DMS 273 (cell line): ENCODE measurements around the gene ABLIM1.

Experiments used
- DNase-seq: peaks from one replicate; lab custom pipeline; 2025; ENCODE audit not compliant: unreplicated experiment; lab: John Stamatoyannopoulos, UW

The ABLIM1 gene

GRCh38 chr10:114427124-114427852, 230.8 kb downstream of the ABLIM1 start:
- no peak for DNase-seq

GRCh38 chr10:114426476-114426875, 231.6 kb downstream of the ABLIM1 start:
- DNase-seq, result no peak

- no peak for DNase-seq
Measured at GRCh38 chr10:114420811-114421485, 237.1 kb downstream of the ABLIM1 start.

GRCh38 chr10:114418109-114418508, 240.0 kb downstream of the ABLIM1 start:
- no peak for DNase-seq

- DNase-seq, result no peak
Measured at GRCh38 chr10:114412907-114413797, 244.9 kb downstream of the ABLIM1 start.

GRCh38 chr10:114408968-114409444, 249.1 kb downstream of the ABLIM1 start:
- no peak for DNase-seq

- no peak for DNase-seq
Measured at GRCh38 chr10:114408112-114408967, 249.7 kb downstream of the ABLIM1 start.

GRCh38 chr10:114406455-114406854, 251.6 kb downstream of the ABLIM1 start:
- DNase-seq, result no peak

GRCh38 chr10:114405011-114405350, 253.1 kb downstream of the ABLIM1 start:
- DNase-seq, result peak; percentile 30

GRCh38 chr10:114404171-114405010, 253.7 kb downstream of the ABLIM1 start, which contains the start of gene AFAP1L2:
Gene AFAP1L2, minus strand, starts transcription at chr10:114404502. Its CDS starts 47 bp downstream, at chr10:114404455.
- DNase-seq, result peak; percentile 64

- DNase-seq, result peak; percentile 48
Measured at GRCh38 chr10:114403541-114404161, 254.4 kb downstream of the ABLIM1 start.

GRCh38 chr10:114402871-114403540, 255.1 kb downstream of the ABLIM1 start:
- DNase-seq, result no peak

- no peak for DNase-seq
Measured at GRCh38 chr10:114402233-114402632, 255.8 kb downstream of the ABLIM1 start.

- no peak for DNase-seq
Measured at GRCh38 chr10:114401195-114401791, 256.8 kb downstream of the ABLIM1 start.

GRCh38 chr10:114400091-114400490, 258.0 kb downstream of the ABLIM1 start:
- DNase-seq, result no peak

GRCh38 chr10:114399576-114399975, 258.5 kb downstream of the ABLIM1 start:
- DNase-seq, result no peak

GRCh38 chr10:114398587-114399331, 259.3 kb downstream of the ABLIM1 start:
- DNase-seq, result no peak
